OCI-LY7 (cell line): ENCODE data around the gene LRRTM3. TPM values are rescaled to one million over a fixed set of nuclear protein-coding genes. Genes with fewer than 3 reads are reported as not detected.

Source experiments
- BruUV-seq: library from RNA; stranded (reverse); fragments of 400-500 nt; replicated peaks from 2 replicates; lab custom pipeline; 2021; lab: Mats Ljungman, UMichigan
- CTCF ChIA-PET: fragments of 300-600 bp; sonication (Branson Sonifier 250); formaldehyde crosslinking; loops from one replicate; lab custom pipeline; 2022; ENCODE audit warnings: antibody characterized with exemption; ENCODE audit not compliant: unreplicated experiment; lab: Charles Lee
- POLR2A ChIA-PET: fragments of 300-600 bp; sonication (Branson Sonifier 250); formaldehyde crosslinking; loops from one replicate; lab custom pipeline; 2022; ENCODE audit warnings: antibody characterized with exemption; lab: Charles Lee
- DNase-seq: peaks from one replicate; pipeline ENCODE4 v3.0.0-alpha.2; 2015; ENCODE audit warnings: low spot score
- H2AFZ ChIP-seq: fragments of 200-600 bp; sonication (generic), shearing (Covaris generic); 2 replicates; pipeline ENCODE4 v1.6.1; 2014; ENCODE audit warnings: mild to moderate bottlenecking, antibody characterized with exemption, low read length, moderate library complexity
- H3K27ac ChIP-seq: fragments of 200-600 bp; sonication (generic); 2 replicates; pipeline ENCODE4 v1.5.1; 2014; ENCODE audit warnings: mixed run types, low read depth, mild to moderate bottlenecking, moderate library complexity, low read length, inconsistent platforms; ENCODE audit not compliant: poor library complexity, severe bottlenecking
- H3K36me3 ChIP-seq: fragments of 200-600 bp; sonication (generic); 2 replicates; pipeline ENCODE4 v1.6.1; 2014; ENCODE audit warnings: mild to moderate bottlenecking, antibody characterized with exemption, low read length, moderate library complexity, mixed read lengths; ENCODE audit not compliant: insufficient read depth
- H3K4me1 ChIP-seq: fragments of 200-600 bp; sonication (generic); 2 replicates; pipeline ENCODE4 v1.5.1; 2014; ENCODE audit warnings: mild to moderate bottlenecking, low read length; ENCODE audit not compliant: insufficient read depth, poor library complexity, severe bottlenecking
- H3K4me2 ChIP-seq: fragments of 200-600 bp; sonication (generic); 2 replicates; pipeline ENCODE4 v1.6.1; 2014; ENCODE audit warnings: mild to moderate bottlenecking, low read length
- H3K4me3 ChIP-seq: fragments of 200-600 bp; sonication (generic); 2 replicates; pipeline ENCODE4 v1.5.1; 2014; ENCODE audit warnings: mild to moderate bottlenecking, low read depth, low read length; ENCODE audit not compliant: poor library complexity, severe bottlenecking
- H3K79me2 ChIP-seq: fragments of 200-600 bp; sonication (generic); 2 replicates; pipeline ENCODE4 v1.6.1; 2016; ENCODE audit warnings: low read depth, mild to moderate bottlenecking, low read length, moderate library complexity, mixed read lengths; ENCODE audit not compliant: insufficient read depth
- H3K9me2 ChIP-seq: fragments of 200-600 bp; sonication (generic); 2 replicates; pipeline ENCODE4 v1.6.1; 2016; ENCODE audit warnings: mild to moderate bottlenecking, low read length, mixed read lengths; ENCODE audit not compliant: insufficient read depth
- H3K9me3 ChIP-seq: fragments of 200-600 bp; sonication (generic); 2 replicates; pipeline ENCODE4 v1.6.1; 2014; ENCODE audit warnings: mild to moderate bottlenecking, mixed run types, low read length, mixed read lengths
- H4K20me1 ChIP-seq: fragments of 200-600 bp; sonication (generic); 2 replicates; pipeline ENCODE4 v1.6.1; 2014; ENCODE audit warnings: mild to moderate bottlenecking, antibody characterized with exemption, low read length, moderate library complexity, mixed read lengths; ENCODE audit not compliant: insufficient read depth
- CTCF ChIP-seq: fragments of 200-600 bp; sonication (generic); conservative IDR thresholded peaks from 2 replicates; pipeline ENCODE4 v1.5.1; 2014; ENCODE audit warnings: mild to moderate bottlenecking, antibody characterized with exemption, low read length, moderate library complexity, mixed read lengths
- EZH2phosphoT487 ChIP-seq: fragments of 200-600 bp; sonication (generic); IDR thresholded peaks from 2 replicates; pipeline ENCODE4 v1.6.1; 2018; ENCODE audit warnings: low read depth, borderline replicate concordance, mild to moderate bottlenecking, mixed run types, antibody characterized with exemption, low read length, moderate library complexity, mixed read lengths
- intact Hi-C: fragments of 100-400 bp; cut with micrococcal nuclease; formaldehyde crosslinking; loops from one replicate; pipeline ENCODE4 v1.10.0; 2022; ENCODE audit not compliant: unreplicated experiment
- total RNA-seq, 2 experiments: library from RNA; depleted of rRNA in 1 of 2; stranded (reverse); fragments of >200 nt in 1 of 2; shearing (Covaris generic) in 1 of 2; gene quantifications; 2 replicates each; pipeline ENCODE4 v1.2.3, GENCODE V29; 2014 to 2022

The LRRTM3 gene
- total RNA-seq, 2 experiments from 2014 or later = not detected

- Histone ChIP-seq H3K4me3 (no peak overlapping the region), H3K79me2 (no peaks in the 10 kb centered on the region), H3K4me2 (no peak overlapping the region), H3K4me1 (no peaks in the 10 kb centered on the region), H3K27ac (no peak overlapping the region), H3K9me3 (no peaks in the 10 kb centered on the region), H4K20me1 (no peaks in the 10 kb centered on the region), H2AFZ (no peak overlapping the region), H3K36me3 (no peaks in the 10 kb centered on the region), H3K9me2 (no peaks in the 10 kb centered on the region)
- no peak for DNase-seq
- ChIA-PET CTCF (no interaction called here), POLR2A (interaction anchor here (0.8 kb wide), 1 partner anchor 9 kb away, joined by 3 read pairs; no protein-coding TSS in a partner anchor)
- no peak for TF ChIP-seq EZH2phosphoT487
- TF ChIP-seq CTCF = no peak
- no TSS peak for BruUV-seq
- intact Hi-C loops = no loop called here
These were observed 2.3 kb downstream of the LRRTM3 start for GRCh38 chr10:66927971-66928770.

- CTCF ChIA-PET = no interaction called here
- no peak for DNase-seq
- H3K36me3 ChIP-seq = no peaks in the 10 kb centered on the region
- intact Hi-C loops = no loop called here
- H3K4me3 ChIP-seq = no peak overlapping the region
- POLR2A ChIA-PET = interaction anchor here (0.8 kb wide), 1 partner anchor 9 kb away, joined by 3 read pairs; no protein-coding TSS in a partner anchor
- H3K4me1 ChIP-seq = no peaks in the 10 kb centered on the region
- H3K9me3 ChIP-seq = no peaks in the 10 kb centered on the region
- H3K27ac ChIP-seq = no peak overlapping the region
- H3K79me2 ChIP-seq = no peaks in the 10 kb centered on the region
- no peaks in the 10 kb centered on the region for H4K20me1 ChIP-seq
- no TSS peak for BruUV-seq
- H2AFZ ChIP-seq = no peak overlapping the region
- H3K4me2 ChIP-seq = no peak overlapping the region
- TF ChIP-seq EZH2phosphoT487 (no peak), CTCF (no peak)
- no peaks in the 10 kb centered on the region for H3K9me2 ChIP-seq
These were observed 2.9 kb downstream of the LRRTM3 start for GRCh38 chr10:66928776-66929175.

- CTCF ChIA-PET = no interaction called here
These were observed 3.5 kb downstream of the LRRTM3 start for GRCh38 chr10:66929375-66929774.

More at GRCh38 chr10:66929375-66929774, 3.5 kb downstream of the LRRTM3 start:
- BruUV-seq = no TSS peak
- Histone ChIP-seq H3K4me1 (no peaks in the 10 kb centered on the region), H3K79me2 (no peaks in the 10 kb centered on the region), H3K36me3 (no peaks in the 10 kb centered on the region), H2AFZ (no peak overlapping the region), H4K20me1 (no peaks in the 10 kb centered on the region), H3K9me3 (no peaks in the 10 kb centered on the region), H3K4me3 (no peak overlapping the region), H3K9me2 (no peaks in the 10 kb centered on the region), H3K27ac (no peak overlapping the region), H3K4me2 (no peak overlapping the region)
- TF ChIP-seq EZH2phosphoT487 = no peak
- TF ChIP-seq CTCF = no peak
- intact Hi-C loops = no loop called here
- POLR2A ChIA-PET = interaction anchor here (0.5 to 0.8 kb wide), 2 partner anchors 8 to 133 kb away, joined by 3 read pairs; no protein-coding TSS in a partner anchor
- DNase-seq = no peak
